ENCODE measurements around the gene MED16. TPM values are rescaled to one million over a fixed set of nuclear protein-coding genes. Genes with fewer than 3 reads are reported as not detected.
"Not testable (repeated sequence)": the region's sequence is repeated elsewhere in the genome, so short reads cannot be mapped to it uniquely, and the experiment has no call there.

Gene MED16
- total and polyA plus RNA-seq, 2 experiments from 2014 or later = 26.6 to 66.5 TPM

DNA sequence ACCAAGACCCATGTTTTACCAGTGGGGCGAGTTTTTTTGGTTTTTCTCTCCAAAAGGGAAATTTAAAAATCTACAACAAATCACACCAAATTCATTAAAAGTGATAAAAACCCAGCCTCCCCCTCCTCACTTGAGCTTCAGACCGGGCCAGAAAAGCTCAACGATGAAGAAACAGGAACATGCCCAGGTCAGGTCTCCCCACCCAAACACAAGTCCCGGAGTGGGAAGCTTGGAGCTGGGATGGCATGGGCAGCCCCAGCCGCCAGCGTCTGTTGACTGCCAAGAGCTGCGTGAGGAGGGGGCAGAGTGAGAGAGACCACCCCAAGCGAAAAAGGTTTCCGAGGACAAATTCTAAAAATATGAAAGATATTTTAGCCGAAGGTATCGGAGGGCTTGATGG lies 4.0 kb upstream of the MED16 start:
- Histone ChIP-seq H3K9me3 (ENCODE audit: low read depth) (no peaks in the 10 kb centered on the region), H3K79me2 (ENCODE audit: insufficient read depth) (peaks cover 10% of the 10 kb centered on the region), H3K4me1 (ENCODE audit: insufficient read depth) (no peaks in the 10 kb centered on the region), H3K27me3 (replicated peaks; ENCODE audit: insufficient read depth) (no peaks in the 10 kb centered on the region), H3K4me3 (no peak overlapping the region), H3K4me2 (ENCODE audit: unreplicated experiment) (no peak overlapping the region), H3K27ac (no peak overlapping the region), H3K9me2 (ENCODE audit: insufficient read depth) (no peaks in the 10 kb centered on the region), H4K20me1 (ENCODE audit: insufficient read depth) (no peaks in the 10 kb centered on the region), H3F3A (ENCODE audit: insufficient read depth) (peaks cover 11% of the 10 kb centered on the region), H2AFZ (no peak overlapping the region), H3K36me3 (ENCODE audit: low read depth) (no peaks in the 10 kb centered on the region), H3K9ac (no peak overlapping the region)
- no peak for DNase-seq
- in situ Hi-C loops (cut with MboI) = no loop called here
- 90 to 92% methylated on average over 11 of the region's 11 CpGs for WGBS, 2 experiments (ENCODE audit: low coverage in 1 of 2, low lambda C conversion rate in 2 of 2, missing lambda C conversion rate in 2 of 2)
- no peak for TF ChIP-seq EZH2 (IDR thresholded peaks at IDR 0.05; ENCODE audit: insufficient read depth, poor library complexity, severe bottlenecking)
- no peak for TF ChIP-seq EZH2phosphoT487 (IDR thresholded peaks at IDR 0.05; ENCODE audit: insufficient read depth, low read depth)

DNA sequence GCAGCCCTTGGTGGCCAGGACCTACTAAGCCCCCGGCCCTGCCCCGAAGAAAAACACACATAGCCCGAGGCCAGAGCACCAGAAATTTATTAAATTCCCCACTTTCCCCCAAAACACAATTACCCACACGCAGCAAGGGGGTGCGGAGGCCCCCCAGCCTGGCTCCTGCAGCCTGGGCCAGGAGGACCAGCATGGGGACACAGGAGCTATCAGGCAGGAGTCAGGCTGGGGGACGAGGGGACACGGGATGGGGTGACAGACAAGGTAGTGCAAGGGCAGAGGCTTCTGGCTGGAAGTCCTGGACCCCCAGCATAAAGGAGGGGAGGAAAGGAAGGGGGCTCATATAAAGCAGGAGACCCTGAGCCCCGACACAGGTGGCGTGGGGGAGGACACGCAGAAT lies 3.4 kb upstream of the MED16 start:
- Histone ChIP-seq H2AFZ (no peak overlapping the region), H3K9ac (no peak overlapping the region), H3K27me3 (replicated peaks; ENCODE audit: insufficient read depth) (no peaks in the 10 kb centered on the region), H4K20me1 (ENCODE audit: insufficient read depth) (no peaks in the 10 kb centered on the region), H3K27ac (no peak overlapping the region), H3K4me3 (no peak overlapping the region), H3K4me2 (ENCODE audit: unreplicated experiment) (no peak overlapping the region), H3K4me1 (ENCODE audit: insufficient read depth) (no peaks in the 10 kb centered on the region), H3K36me3 (ENCODE audit: low read depth) (no peaks in the 10 kb centered on the region), H3K9me2 (ENCODE audit: insufficient read depth) (no peaks in the 10 kb centered on the region), H3K79me2 (ENCODE audit: insufficient read depth) (peaks cover 8% of the 10 kb centered on the region), H3K9me3 (ENCODE audit: low read depth) (no peaks in the 10 kb centered on the region), H3F3A (ENCODE audit: insufficient read depth) (peaks cover 11% of the 10 kb centered on the region)
- TF ChIP-seq EZH2phosphoT487 (IDR thresholded peaks at IDR 0.05; ENCODE audit: insufficient read depth, low read depth) (no peak), EZH2 (IDR thresholded peaks at IDR 0.05; ENCODE audit: insufficient read depth, poor library complexity, severe bottlenecking) (no peak)
- 99 to 100% methylated on average over 9 to 10 of the region's 10 CpGs for WGBS, 2 experiments (ENCODE audit: low coverage in 1 of 2, low lambda C conversion rate in 2 of 2, missing lambda C conversion rate in 2 of 2)
- in situ Hi-C loops (cut with MboI) = no loop called here
- DNase-seq = no peak

DNA sequence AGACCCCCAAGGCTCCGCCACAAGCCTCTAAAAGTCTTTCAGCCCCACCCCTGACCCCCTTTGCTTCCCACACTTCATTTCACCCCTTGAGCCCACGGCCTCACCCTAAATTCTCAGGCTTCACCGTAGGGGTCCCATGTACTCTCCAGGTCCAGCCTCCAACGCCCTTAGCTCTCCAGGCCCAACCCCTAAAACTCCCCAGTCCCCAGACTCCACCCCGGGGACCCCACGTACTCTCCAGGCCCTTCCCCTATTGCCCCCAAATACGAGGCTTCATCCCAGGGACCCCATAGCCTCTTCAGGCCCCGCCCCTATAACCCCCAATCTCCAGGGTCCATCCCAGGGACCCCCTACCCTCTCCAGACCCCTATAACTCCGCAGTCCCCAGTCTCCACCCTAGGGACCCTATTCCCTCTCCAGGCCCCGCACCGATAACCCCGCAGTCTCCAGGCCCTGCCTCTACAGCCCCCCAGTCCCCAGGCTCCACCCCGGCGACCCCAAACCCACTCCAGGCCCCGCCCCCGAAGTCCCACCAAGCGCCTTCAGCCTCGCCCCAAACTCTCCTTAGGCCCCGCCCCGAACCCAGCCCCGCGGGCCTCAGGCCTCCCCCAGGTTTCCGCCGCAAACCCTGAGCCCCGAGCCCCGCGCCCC lies 619 bp downstream of the MED16 start:
- H3K9me3 ChIP-seq (ENCODE audit: low read depth) = no peaks in the 10 kb centered on the region
- no peak overlapping the region for H3K27ac ChIP-seq
- H3K9ac ChIP-seq = peak overlapping the region; percentile 90
- no peaks in the 10 kb centered on the region for H3K9me2 ChIP-seq (ENCODE audit: insufficient read depth)
- no peaks in the 10 kb centered on the region for H4K20me1 ChIP-seq (ENCODE audit: insufficient read depth)
- DNase-seq = peak; percentile 50
- peaks cover 17% of the 10 kb centered on the region for H3K79me2 ChIP-seq (ENCODE audit: insufficient read depth)
- peak overlapping the region; percentile 94 for H3K4me3 ChIP-seq
- in situ Hi-C loops (cut with MboI) = no loop called here
- H3K4me1 ChIP-seq (ENCODE audit: insufficient read depth) = no peaks in the 10 kb centered on the region
- peak overlapping the region; percentile 88 for H3K4me2 ChIP-seq (ENCODE audit: unreplicated experiment)
- peak overlapping the region; percentile 47 for H2AFZ ChIP-seq
- H3K27me3 ChIP-seq (replicated peaks; ENCODE audit: insufficient read depth) = no peaks in the 10 kb centered on the region
- H3K36me3 ChIP-seq (ENCODE audit: low read depth) = no peaks in the 10 kb centered on the region
- no peak for TF ChIP-seq EZH2 (IDR thresholded peaks at IDR 0.05; ENCODE audit: insufficient read depth, poor library complexity, severe bottlenecking)
- TF ChIP-seq EZH2phosphoT487 (IDR thresholded peaks at IDR 0.05; ENCODE audit: insufficient read depth, low read depth) = no peak
- peaks cover 11% of the 10 kb centered on the region for H3F3A ChIP-seq (ENCODE audit: insufficient read depth)
- 2 to 5% methylated on average over 10 to 25 of the region's 27 CpGs for WGBS, 2 experiments (ENCODE audit: low coverage in 1 of 2, low lambda C conversion rate in 2 of 2, missing lambda C conversion rate in 2 of 2)

DNA sequence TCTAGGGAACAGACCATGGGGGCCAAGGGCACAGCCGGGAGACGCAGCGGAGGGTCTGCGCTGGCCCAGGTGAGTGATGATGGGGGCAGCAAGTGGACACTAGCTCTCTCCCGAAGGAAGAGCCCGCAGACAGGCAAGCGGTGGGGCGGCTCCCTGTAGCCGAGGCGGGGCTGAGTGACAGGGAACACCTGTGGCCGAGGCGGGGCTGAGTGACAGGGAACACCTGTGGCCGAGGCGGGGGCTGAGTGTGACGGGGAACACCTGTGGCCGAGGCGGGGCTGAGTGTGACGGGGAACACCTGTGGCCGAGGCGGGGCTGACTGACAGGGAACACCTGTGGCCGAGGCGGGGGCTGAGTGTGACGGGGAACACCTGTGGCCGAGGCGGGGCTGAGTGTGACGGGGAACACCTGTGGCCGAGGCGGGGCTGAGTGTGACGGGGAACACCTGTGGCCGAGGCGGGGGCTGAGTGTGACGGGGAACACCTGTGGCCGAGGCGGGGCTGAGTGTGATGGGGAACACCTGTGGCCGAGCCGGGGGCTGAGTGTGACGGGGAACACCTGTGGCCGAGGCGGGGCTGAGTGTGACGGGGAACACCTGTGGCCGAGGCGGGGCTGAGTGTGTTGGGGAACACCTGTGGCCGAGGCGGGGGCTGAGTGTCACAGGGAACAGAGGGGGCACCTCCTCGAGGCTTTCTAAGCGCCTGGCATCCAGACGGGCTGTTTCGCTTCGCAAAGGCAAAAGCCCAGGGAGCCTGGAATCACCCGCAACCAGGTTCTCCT lies 1.4 kb downstream of the MED16 start:
- DNase-seq; H3K27me3 ChIP-seq (replicated peaks; ENCODE audit: insufficient read depth); H3K4me1 ChIP-seq (ENCODE audit: insufficient read depth); H3K36me3 ChIP-seq (ENCODE audit: low read depth); H3K9me2 ChIP-seq (ENCODE audit: insufficient read depth); in situ Hi-C loops (cut with MboI); H2AFZ ChIP-seq; H3K9me3 ChIP-seq (ENCODE audit: low read depth); H3K27ac ChIP-seq; H4K20me1 ChIP-seq (ENCODE audit: insufficient read depth): not testable (repeated sequence)
- Histone ChIP-seq H3K9ac (peak overlapping the region; percentile 90), H3K4me2 (ENCODE audit: unreplicated experiment) (peak overlapping the region; percentile 88), H3F3A (ENCODE audit: insufficient read depth) (peaks cover 11% of the 10 kb centered on the region), H3K79me2 (ENCODE audit: insufficient read depth) (peaks cover 21% of the 10 kb centered on the region), H3K4me3 (peak overlapping the region; percentile 94)
- WGBS, 2 experiments (ENCODE audit: low coverage in 1 of 2, low lambda C conversion rate in 2 of 2, missing lambda C conversion rate in 2 of 2) = 67 to 95% methylated on average over 10 to 50 of the region's 50 CpGs
